Fibroblast of lung (primary cell): Measurements from ENCODE around the gene TBC1D5. TPM values are rescaled to one million over a fixed set of nuclear protein-coding genes. Genes with fewer than 3 reads are reported as not detected.

Experiments
- DNase-seq, 2 donors: peaks; one replicate each; pipeline versions ENCODE4 v3.0.0 to v3.0.0-alpha.2; 2010; ENCODE audit warnings: low read depth in 2 of 2
- H2AFZ ChIP-seq: 2 replicates; pipeline ENCODE4 v1.5.1; 2012; ENCODE audit warnings: low read length, control low read depth, inconsistent platforms
- H3K27ac ChIP-seq: 2 replicates; pipeline ENCODE4 v1.5.1; 2011; ENCODE audit warnings: low read length, control low read depth; ENCODE audit not compliant: insufficient read depth
- H3K27me3 ChIP-seq: 2 replicates; pipeline ENCODE4 v1.5.1; 2011; ENCODE audit warnings: mild to moderate bottlenecking, low read length; ENCODE audit not compliant: control insufficient read depth, insufficient read depth
- H3K36me3 ChIP-seq: 2 replicates; pipeline ENCODE4 v1.5.1; 2011; ENCODE audit warnings: low read length; ENCODE audit not compliant: control insufficient read depth, insufficient read depth
- H3K4me1 ChIP-seq: 2 replicates; pipeline ENCODE4 v1.5.1; 2011; ENCODE audit warnings: low read length; ENCODE audit not compliant: control insufficient read depth, insufficient read depth; ENCODE audit errors: extremely low read depth
- H3K4me2 ChIP-seq: 2 replicates; pipeline ENCODE4 v1.5.1; 2011; ENCODE audit warnings: low read length, control low read depth; ENCODE audit not compliant: insufficient read depth; ENCODE audit errors: extremely low read depth
- H3K4me3 ChIP-seq, 4 experiments: fragments of 200-600 bp in 1 of 4; sonication (generic) in 1 of 4; replicated peaks in 1 of 4; 2 replicates each; pipeline ENCODE4 v1.5.1; 2011 to 2016; ENCODE audit warnings: low read length in 4 of 4, low read depth in 3 of 4, mild to moderate bottlenecking in 3 of 4, control low read depth in 2 of 4, inconsistent platforms in 1 of 4, mixed read lengths in 1 of 4; ENCODE audit not compliant: insufficient read depth in 1 of 4; ENCODE audit errors: control extremely low read depth in 1 of 4
- H3K79me2 ChIP-seq: 2 replicates; pipeline ENCODE4 v1.5.1; 2012; ENCODE audit warnings: mild to moderate bottlenecking, low read length, inconsistent platforms; ENCODE audit not compliant: control insufficient read depth, insufficient read depth
- H3K9ac ChIP-seq: 2 replicates; pipeline ENCODE4 v1.5.1; 2011; ENCODE audit warnings: mild to moderate bottlenecking, low read length, control low read depth; ENCODE audit not compliant: insufficient read depth
- H3K9me3 ChIP-seq: 2 replicates; pipeline ENCODE4 v1.5.1; 2012; ENCODE audit warnings: low read depth, low read length; ENCODE audit not compliant: control insufficient read depth, insufficient read depth
- H4K20me1 ChIP-seq: 2 replicates; pipeline ENCODE4 v1.5.1; 2011; ENCODE audit warnings: low read length; ENCODE audit not compliant: control insufficient read depth, insufficient read depth; ENCODE audit errors: extremely low read depth
- EZH2 ChIP-seq: IDR thresholded peaks from 2 replicates; pipeline ENCODE4 v1.5.1; 2012; ENCODE audit warnings: low read length, control low read depth, mild to moderate bottlenecking; ENCODE audit errors: missing control alignments
- polyA plus RNA-seq, 2 donors: library from polyadenylated mRNA; depleted of rRNA in 1 of 2; stranded (reverse) in 1 of 2; unstranded in 1 of 2; fragments of >200 nt; gene quantifications; 2 replicates each; pipeline ENCODE4 v1.2.1, GENCODE V29; 2011 to 2012; ENCODE audit warnings: missing spikeins in 1 of 2
- total RNA-seq: library from RNA; depleted of rRNA; stranded (reverse); fragments of >200 nt; gene quantifications from 2 replicates; pipeline ENCODE4 v1.2.1, GENCODE V29; 2014
- TF ChIP-seq, protein P1 (sequence below), 2 donors: IDR thresholded peaks in 1 of 2; conservative IDR thresholded peaks in 1 of 2; 1 replicate in 1 of 2; 2 replicates in 1 of 2; pipeline ENCODE4 v1.5.1; 2011 to 2012; ENCODE audit warnings: low read length in 2 of 2, control low read depth in 1 of 2, inconsistent platforms in 1 of 2, low read depth in 1 of 2, mild to moderate bottlenecking in 1 of 2

Gene TBC1D5
- total and polyA plus RNA-seq, 2 donors (not counting 1 experiment from before 2014, with no cell fraction given): 43.6 to 129 TPM

- no peak overlapping the region for H3K27ac ChIP-seq
- no peaks in the 10 kb centered on the region for H4K20me1 ChIP-seq
- H3K36me3 ChIP-seq: no peaks in the 10 kb centered on the region
- no peak overlapping the region for H2AFZ ChIP-seq
- H3K4me1 ChIP-seq: no peaks in the 10 kb centered on the region
- H3K27me3 ChIP-seq: no peaks in the 10 kb centered on the region
- no peak for DNase-seq
- TF ChIP-seq EZH2: no peak
- TF ChIP-seq, protein P1, sequence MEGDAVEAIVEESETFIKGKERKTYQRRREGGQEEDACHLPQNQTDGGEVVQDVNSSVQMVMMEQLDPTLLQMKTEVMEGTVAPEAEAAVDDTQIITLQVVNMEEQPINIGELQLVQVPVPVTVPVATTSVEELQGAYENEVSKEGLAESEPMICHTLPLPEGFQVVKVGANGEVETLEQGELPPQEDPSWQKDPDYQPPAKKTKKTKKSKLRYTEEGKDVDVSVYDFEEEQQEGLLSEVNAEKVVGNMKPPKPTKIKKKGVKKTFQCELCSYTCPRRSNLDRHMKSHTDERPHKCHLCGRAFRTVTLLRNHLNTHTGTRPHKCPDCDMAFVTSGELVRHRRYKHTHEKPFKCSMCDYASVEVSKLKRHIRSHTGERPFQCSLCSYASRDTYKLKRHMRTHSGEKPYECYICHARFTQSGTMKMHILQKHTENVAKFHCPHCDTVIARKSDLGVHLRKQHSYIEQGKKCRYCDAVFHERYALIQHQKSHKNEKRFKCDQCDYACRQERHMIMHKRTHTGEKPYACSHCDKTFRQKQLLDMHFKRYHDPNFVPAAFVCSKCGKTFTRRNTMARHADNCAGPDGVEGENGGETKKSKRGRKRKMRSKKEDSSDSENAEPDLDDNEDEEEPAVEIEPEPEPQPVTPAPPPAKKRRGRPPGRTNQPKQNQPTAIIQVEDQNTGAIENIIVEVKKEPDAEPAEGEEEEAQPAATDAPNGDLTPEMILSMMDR (conservative IDR thresholded peaks at IDR 0.05 in 1 of 2, IDR thresholded peaks at IDR 0.05 in 1 of 2; ENCODE audit: low read depth in 1 of 2, low read length in 2 of 2): no peak
- no peak overlapping the region for H3K4me3 ChIP-seq
- H3K79me2 ChIP-seq: no peaks in the 10 kb centered on the region
- H3K4me2 ChIP-seq: no peak overlapping the region
- H3K9ac ChIP-seq: no peak overlapping the region
- no peaks in the 10 kb centered on the region for H3K9me3 ChIP-seq
Measured at GRCh38 chr3:17153209-17153608, 589.2 kb downstream of the TBC1D5 start.

GRCh38 chr3:17151598-17152373 lies 590.6 kb downstream of the TBC1D5 start:
- Histone ChIP-seq H3K9ac (no peak overlapping the region), H3K4me2 (no peak overlapping the region), H3K4me3 (no peak overlapping the region), H3K79me2 (no peaks in the 10 kb centered on the region), H3K4me1 (no peaks in the 10 kb centered on the region), H3K36me3 (no peaks in the 10 kb centered on the region), H3K27ac (no peak overlapping the region), H2AFZ (no peak overlapping the region), H3K27me3 (no peaks in the 10 kb centered on the region), H4K20me1 (no peaks in the 10 kb centered on the region), H3K9me3 (no peaks in the 10 kb centered on the region)
- no peak for TF ChIP-seq EZH2
- TF ChIP-seq, protein P1 (conservative IDR thresholded peaks at IDR 0.05 in 1 of 2, IDR thresholded peaks at IDR 0.05 in 1 of 2; ENCODE audit: low read depth in 1 of 2, low read length in 2 of 2): no peak
- no peak for DNase-seq

DNA sequence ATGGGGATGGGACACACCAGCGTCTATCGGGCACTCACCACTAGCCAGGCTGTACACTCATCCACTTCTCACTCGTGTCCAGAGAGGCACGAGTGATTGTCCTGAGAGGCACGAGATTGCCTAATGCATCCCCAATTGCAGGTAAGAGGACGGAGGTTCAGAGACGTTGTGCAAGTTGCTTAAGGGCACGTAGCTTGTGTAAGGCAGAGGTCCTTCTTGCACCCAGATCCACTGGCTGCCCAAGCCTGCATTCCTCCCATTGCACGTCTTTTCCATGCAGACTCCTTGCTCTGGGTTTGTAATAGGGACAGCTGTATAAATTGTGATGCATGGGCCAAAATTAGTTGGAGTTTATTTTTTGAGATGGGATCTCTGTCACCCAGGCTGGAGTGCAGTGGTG lies 593.4 kb downstream of the TBC1D5 start:
- no peaks in the 10 kb centered on the region for H3K27me3 ChIP-seq
- TF ChIP-seq EZH2: no peak
- H3K4me2 ChIP-seq: no peak overlapping the region
- no peak overlapping the region for H3K27ac ChIP-seq
- DNase-seq: no peak
- no peaks in the 10 kb centered on the region for H4K20me1 ChIP-seq
- H3K9me3 ChIP-seq: no peaks in the 10 kb centered on the region
- H2AFZ ChIP-seq: no peak overlapping the region
- H3K4me3 ChIP-seq: no peak overlapping the region
- H3K4me1 ChIP-seq: no peaks in the 10 kb centered on the region
- H3K79me2 ChIP-seq: no peaks in the 10 kb centered on the region
- H3K36me3 ChIP-seq: no peaks in the 10 kb centered on the region
- no peak overlapping the region for H3K9ac ChIP-seq
